PFSK-1 (cell line): ENCODE results near the gene UBE2J1.

Experiments used
- POLR2AphosphoS5 ChIP-seq: IDR thresholded peaks from 2 replicates; pipeline ENCODE4 v1.6.1; 2012; ENCODE audit warnings: low read depth, mild to moderate bottlenecking, control low read depth, low read length, moderate library complexity
- REST ChIP-seq, 2 experiments: IDR thresholded peaks; 2 replicates each; pipeline versions ENCODE4 v1.6.1 to v1.8.0; 2011 to 2012; ENCODE audit warnings: low read depth in 2 of 2, low read length in 2 of 2, control low read depth in 1 of 2, inconsistent platforms in 1 of 2, mild to moderate bottlenecking in 1 of 2, moderate library complexity in 1 of 2; ENCODE audit not compliant: insufficient read depth in 1 of 2
- SIN3A ChIP-seq: IDR thresholded peaks from 2 replicates; pipeline ENCODE4 v1.6.1; 2012; ENCODE audit warnings: mild to moderate bottlenecking, low read length, moderate library complexity, borderline replicate concordance; ENCODE audit not compliant: insufficient read depth
- TAF1 ChIP-seq: IDR thresholded peaks from 2 replicates; pipeline ENCODE4 v1.6.1; 2012; ENCODE audit warnings: low read length, control low read depth, borderline replicate concordance; ENCODE audit not compliant: insufficient read depth

- TF ChIP-seq SIN3A (no peak), POLR2AphosphoS5 (no peak), TAF1 (no peak), REST (IDR thresholded peaks at IDR 0.05; ENCODE audit: insufficient read depth in 1 of 2, low read depth in 2 of 2, low read length in 2 of 2) (no peak)
Observed at GRCh38 chr6:89347825-89348224, 4.7 kb downstream of the UBE2J1 start.
